ENCODE measurements around the gene EFHC1. TPM values are rescaled to one million over a fixed set of nuclear protein-coding genes. Genes with fewer than 3 reads are reported as not detected.
A peak's percentile ranks its signal among the peaks of the same experiment; 100 is the strongest.

EFHC1 gene
- total and polyA plus RNA-seq, 2 of the 13 experiments (the other 11 are each of a cell fraction or from before 2014, with no cell fraction given) = 23.4 to 29.5 TPM

- 0 out of 2 replicates have a peak, but pooled peaks have one; percentile 22 for TF ChIP-seq ZNF574 (CRISPR knock-in tag; IDR thresholded peaks at IDR 0.05)
- TF ChIP-seq, protein P1, sequence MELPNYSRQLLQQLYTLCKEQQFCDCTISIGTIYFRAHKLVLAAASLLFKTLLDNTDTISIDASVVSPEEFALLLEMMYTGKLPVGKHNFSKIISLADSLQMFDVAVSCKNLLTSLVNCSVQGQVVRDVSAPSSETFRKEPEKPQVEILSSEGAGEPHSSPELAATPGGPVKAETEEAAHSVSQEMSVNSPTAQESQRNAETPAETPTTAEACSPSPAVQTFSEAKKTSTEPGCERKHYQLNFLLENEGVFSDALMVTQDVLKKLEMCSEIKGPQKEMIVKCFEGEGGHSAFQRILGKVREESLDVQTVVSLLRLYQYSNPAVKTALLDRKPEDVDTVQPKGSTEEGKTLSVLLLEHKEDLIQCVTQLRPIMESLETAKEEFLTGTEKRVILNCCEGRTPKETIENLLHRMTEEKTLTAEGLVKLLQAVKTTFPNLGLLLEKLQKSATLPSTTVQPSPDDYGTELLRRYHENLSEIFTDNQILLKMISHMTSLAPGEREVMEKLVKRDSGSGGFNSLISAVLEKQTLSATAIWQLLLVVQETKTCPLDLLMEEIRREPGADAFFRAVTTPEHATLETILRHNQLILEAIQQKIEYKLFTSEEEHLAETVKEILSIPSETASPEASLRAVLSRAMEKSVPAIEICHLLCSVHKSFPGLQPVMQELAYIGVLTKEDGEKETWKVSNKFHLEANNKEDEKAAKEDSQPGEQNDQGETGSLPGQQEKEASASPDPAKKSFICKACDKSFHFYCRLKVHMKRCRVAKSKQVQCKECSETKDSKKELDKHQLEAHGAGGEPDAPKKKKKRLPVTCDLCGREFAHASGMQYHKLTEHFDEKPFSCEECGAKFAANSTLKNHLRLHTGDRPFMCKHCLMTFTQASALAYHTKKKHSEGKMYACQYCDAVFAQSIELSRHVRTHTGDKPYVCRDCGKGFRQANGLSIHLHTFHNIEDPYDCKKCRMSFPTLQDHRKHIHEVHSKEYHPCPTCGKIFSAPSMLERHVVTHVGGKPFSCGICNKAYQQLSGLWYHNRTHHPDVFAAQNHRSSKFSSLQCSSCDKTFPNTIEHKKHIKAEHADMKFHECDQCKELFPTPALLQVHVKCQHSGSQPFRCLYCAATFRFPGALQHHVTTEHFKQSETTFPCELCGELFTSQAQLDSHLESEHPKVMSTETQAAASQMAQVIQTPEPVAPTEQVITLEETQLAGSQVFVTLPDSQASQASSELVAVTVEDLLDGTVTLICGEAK (IDR thresholded peaks at IDR 0.05) = peak; percentile 43; the same call in 1 of the 2 replicates
- TF ChIP-seq, protein P1 (CRISPR knock-in tag; IDR thresholded peaks at IDR 0.05) = no peak; the same call in 1 of the 2 replicates
- peak; percentile 13 for TF ChIP-seq ZNF282 (IDR thresholded peaks at IDR 0.05; ENCODE audit: partially characterized antibody)
- TF ChIP-seq ZNF207 (IDR thresholded peaks at IDR 0.05; ENCODE audit: borderline replicate concordance) = no peak
- no peak for TF ChIP-seq ZNF792 (CRISPR knock-in tag; IDR thresholded peaks at IDR 0.05)
- TF ChIP-seq SIX4 (CRISPR knock-in tag; IDR thresholded peaks at IDR 0.05) = 0 out of 2 replicates have a peak, but pooled peaks have one; percentile 20
- no peak for TF ChIP-seq ZNF253 (CRISPR knock-in tag; IDR thresholded peaks at IDR 0.05; ENCODE audit: borderline replicate concordance)
- TF ChIP-seq PHF20 (CRISPR knock-in tag; IDR thresholded peaks at IDR 0.05) = peak; percentile 75
- 0 out of 2 replicates have a peak, but pooled peaks have one; percentile 37 for TF ChIP-seq NAIF1 (CRISPR knock-in tag; IDR thresholded peaks at IDR 0.05; ENCODE audit: borderline replicate concordance)
- peak; percentile 64 for TF ChIP-seq POLR2G (IDR thresholded peaks at IDR 0.05; ENCODE audit: low read depth, low read length)
- peak; percentile 47 for TF ChIP-seq MED1 (CRISPR knock-in tag; IDR thresholded peaks at IDR 0.05)
- no peak for TF ChIP-seq ZNF251 (CRISPR knock-in tag; IDR thresholded peaks at IDR 0.05)
- TF ChIP-seq, protein P2, sequence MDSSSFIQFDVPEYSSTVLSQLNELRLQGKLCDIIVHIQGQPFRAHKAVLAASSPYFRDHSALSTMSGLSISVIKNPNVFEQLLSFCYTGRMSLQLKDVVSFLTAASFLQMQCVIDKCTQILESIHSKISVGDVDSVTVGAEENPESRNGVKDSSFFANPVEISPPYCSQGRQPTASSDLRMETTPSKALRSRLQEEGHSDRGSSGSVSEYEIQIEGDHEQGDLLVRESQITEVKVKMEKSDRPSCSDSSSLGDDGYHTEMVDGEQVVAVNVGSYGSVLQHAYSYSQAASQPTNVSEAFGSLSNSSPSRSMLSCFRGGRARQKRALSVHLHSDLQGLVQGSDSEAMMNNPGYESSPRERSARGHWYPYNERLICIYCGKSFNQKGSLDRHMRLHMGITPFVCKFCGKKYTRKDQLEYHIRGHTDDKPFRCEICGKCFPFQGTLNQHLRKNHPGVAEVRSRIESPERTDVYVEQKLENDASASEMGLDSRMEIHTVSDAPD (CRISPR knock-in tag; IDR thresholded peaks at IDR 0.05) = no peak
- peak; percentile 83 for TF ChIP-seq ELF1 (CRISPR knock-in tag; IDR thresholded peaks at IDR 0.05)
- TF ChIP-seq ZNF432 (CRISPR knock-in tag; IDR thresholded peaks at IDR 0.05; ENCODE audit: borderline replicate concordance) = no peak
Measured at GRCh38 chr6:52420668-52421358, 671 bp downstream of the EFHC1 start (continued).
